ENCODE results near the gene HOATZ. TPM values are rescaled to one million over a fixed set of nuclear protein-coding genes. Genes with fewer than 3 reads are reported as not detected.

The HOATZ gene
- polyA plus RNA-seq, 1 donor (not counting 4 experiments of a cell fraction or from before 2014, with no cell fraction given): not detected

DNA sequence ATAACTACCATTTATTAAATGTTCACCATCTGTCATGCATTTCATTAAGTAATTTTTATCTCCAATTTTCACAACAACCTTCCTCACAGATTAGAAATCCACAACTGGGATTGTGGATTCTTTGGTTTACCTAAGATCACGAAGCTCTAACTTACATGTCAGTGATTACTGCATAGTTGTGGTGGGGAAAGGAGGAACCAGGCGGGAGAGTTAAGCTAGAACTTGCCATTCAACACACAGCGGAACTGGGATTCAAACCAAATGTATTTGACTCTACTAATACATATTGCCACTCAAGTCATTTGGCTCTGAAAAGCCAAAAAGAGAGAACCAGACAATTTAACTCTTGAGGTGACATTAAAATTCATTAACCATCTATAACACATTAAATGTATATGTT is 15.5 kb downstream of the HOATZ start:
- no peak overlapping the region for H2AFZ ChIP-seq (ENCODE audit: control insufficient read depth, low read length)
- dilution Hi-C loops (cut with MboI; ENCODE audit: extremely low pct_ligation_motif_present, low sequenced_read_pairs): no loop called here
- no peaks in the 10 kb centered on the region for H3K36me3 ChIP-seq (ENCODE audit: control insufficient read depth in 2 of 2, extremely low read depth in 1 of 2, insufficient read depth in 2 of 2, low read length in 2 of 2)
- no peaks in the 10 kb centered on the region for H4K20me1 ChIP-seq (ENCODE audit: control insufficient read depth, extremely low read depth, insufficient read depth, low read length)
- peak overlapping the region; percentile 1 for H3K27ac ChIP-seq (ENCODE audit: control insufficient read depth, insufficient read depth, low read length)
- no peak overlapping the region for H3K4me2 ChIP-seq (ENCODE audit: control insufficient read depth, extremely low read depth, insufficient read depth, low read depth, low read length)
- H3K9ac ChIP-seq (ENCODE audit: control insufficient read depth, extremely low read depth, insufficient read depth, low read length): no peak overlapping the region
- H3K9me3 ChIP-seq (ENCODE audit: control insufficient read depth, low read depth, low read length): no peaks in the 10 kb centered on the region
- H3K4me3 ChIP-seq (ENCODE audit: control insufficient read depth in 2 of 3, extremely low read depth in 1 of 3, insufficient read depth in 2 of 3, low read depth in 1 of 3, low read length in 3 of 3): no peak overlapping the region
- TF ChIP-seq EZH2 (IDR thresholded peaks at IDR 0.05; ENCODE audit: low read length): no peak
- TF ChIP-seq, protein P1, sequence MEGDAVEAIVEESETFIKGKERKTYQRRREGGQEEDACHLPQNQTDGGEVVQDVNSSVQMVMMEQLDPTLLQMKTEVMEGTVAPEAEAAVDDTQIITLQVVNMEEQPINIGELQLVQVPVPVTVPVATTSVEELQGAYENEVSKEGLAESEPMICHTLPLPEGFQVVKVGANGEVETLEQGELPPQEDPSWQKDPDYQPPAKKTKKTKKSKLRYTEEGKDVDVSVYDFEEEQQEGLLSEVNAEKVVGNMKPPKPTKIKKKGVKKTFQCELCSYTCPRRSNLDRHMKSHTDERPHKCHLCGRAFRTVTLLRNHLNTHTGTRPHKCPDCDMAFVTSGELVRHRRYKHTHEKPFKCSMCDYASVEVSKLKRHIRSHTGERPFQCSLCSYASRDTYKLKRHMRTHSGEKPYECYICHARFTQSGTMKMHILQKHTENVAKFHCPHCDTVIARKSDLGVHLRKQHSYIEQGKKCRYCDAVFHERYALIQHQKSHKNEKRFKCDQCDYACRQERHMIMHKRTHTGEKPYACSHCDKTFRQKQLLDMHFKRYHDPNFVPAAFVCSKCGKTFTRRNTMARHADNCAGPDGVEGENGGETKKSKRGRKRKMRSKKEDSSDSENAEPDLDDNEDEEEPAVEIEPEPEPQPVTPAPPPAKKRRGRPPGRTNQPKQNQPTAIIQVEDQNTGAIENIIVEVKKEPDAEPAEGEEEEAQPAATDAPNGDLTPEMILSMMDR (optimal IDR thresholded peaks at IDR 0.05 in 1 of 3, IDR thresholded peaks at IDR 0.05 in 1 of 3, conservative IDR thresholded peaks at IDR 0.05 in 1 of 3; ENCODE audit: extremely low read depth in 1 of 3, insufficient read depth in 2 of 3, low read length in 3 of 3): no peak
- no peaks in the 10 kb centered on the region for H3K79me2 ChIP-seq (ENCODE audit: control insufficient read depth, insufficient read depth, low read length)
- H3K27me3 ChIP-seq (ENCODE audit: control insufficient read depth, extremely low read depth, insufficient read depth, low read length): no peaks in the 10 kb centered on the region
- peaks cover 51% of the 10 kb centered on the region for H3K4me1 ChIP-seq (ENCODE audit: control insufficient read depth, extremely low read depth, insufficient read depth, low read length)
- FAIRE-seq: peak; percentile 81
- no peaks in the 10 kb centered on the region for H3K9me1 ChIP-seq (ENCODE audit: control insufficient read depth, extremely low read depth, insufficient read depth, low read length)
- DNase-seq (ENCODE audit: low read depth, low spot score): no peak

DNA sequence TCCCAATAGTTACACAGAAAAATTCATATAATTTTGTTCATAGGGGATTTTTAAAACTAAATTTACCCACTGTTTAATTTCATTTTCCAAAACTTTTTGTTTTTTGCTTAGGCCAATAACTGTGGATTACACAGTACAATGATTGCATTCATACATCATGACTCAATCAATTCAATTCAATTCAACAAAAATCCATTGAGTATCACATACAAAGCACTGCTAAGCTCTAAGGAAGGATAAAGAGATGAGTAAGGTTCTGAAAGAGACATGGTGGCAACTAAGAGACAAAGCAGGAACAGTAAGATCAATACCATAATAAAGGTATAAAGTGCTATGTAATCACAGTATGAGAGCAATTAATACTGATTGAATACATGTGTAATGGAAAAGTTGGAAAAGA is 16.6 kb downstream of the HOATZ start:
- DNase-seq (ENCODE audit: low read depth, low spot score) (no peak), FAIRE-seq (no peak)
- dilution Hi-C loops (cut with MboI; ENCODE audit: extremely low pct_ligation_motif_present, low sequenced_read_pairs): no loop called here
- Histone ChIP-seq H3K9ac (ENCODE audit: control insufficient read depth, extremely low read depth, insufficient read depth, low read length) (no peak overlapping the region), H3K27ac (ENCODE audit: control insufficient read depth, insufficient read depth, low read length) (peak overlapping the region; percentile 80), H3K9me3 (ENCODE audit: control insufficient read depth, low read depth, low read length) (no peaks in the 10 kb centered on the region), H3K9me1 (ENCODE audit: control insufficient read depth, extremely low read depth, insufficient read depth, low read length) (no peaks in the 10 kb centered on the region), H3K27me3 (ENCODE audit: control insufficient read depth, extremely low read depth, insufficient read depth, low read length) (no peaks in the 10 kb centered on the region), H2AFZ (ENCODE audit: control insufficient read depth, low read length) (no peak overlapping the region), H3K79me2 (ENCODE audit: control insufficient read depth, insufficient read depth, low read length) (no peaks in the 10 kb centered on the region), H3K4me3 (ENCODE audit: control insufficient read depth in 2 of 3, extremely low read depth in 1 of 3, insufficient read depth in 2 of 3, low read depth in 1 of 3, low read length in 3 of 3) (peak overlapping the region in 1 of 3 experiments; percentile 26), H4K20me1 (ENCODE audit: control insufficient read depth, extremely low read depth, insufficient read depth, low read length) (no peaks in the 10 kb centered on the region), H3K36me3 (ENCODE audit: control insufficient read depth in 2 of 2, extremely low read depth in 1 of 2, insufficient read depth in 2 of 2, low read length in 2 of 2) (no peaks in the 10 kb centered on the region), H3K4me2 (ENCODE audit: control insufficient read depth, extremely low read depth, insufficient read depth, low read depth, low read length) (peak overlapping the region; percentile 34), H3K4me1 (ENCODE audit: control insufficient read depth, extremely low read depth, insufficient read depth, low read length) (peaks cover 41% of the 10 kb centered on the region)
- TF ChIP-seq, protein P1 (optimal IDR thresholded peaks at IDR 0.05 in 1 of 3, IDR thresholded peaks at IDR 0.05 in 1 of 3, conservative IDR thresholded peaks at IDR 0.05 in 1 of 3; ENCODE audit: extremely low read depth in 1 of 3, insufficient read depth in 2 of 3, low read length in 3 of 3): no peak
- TF ChIP-seq EZH2 (IDR thresholded peaks at IDR 0.05; ENCODE audit: low read length): no peak
